GM12878 (cell line): ENCODE measurements around the gene RXFP1.

ENCODE experiments used
- BHLHE40 ChIP-seq, 2 experiments: fragments of 450-650 bp in 1 of 2; IDR thresholded peaks; 2 replicates each; pipeline ENCODE4 v1.6.1; 2011 to 2017; ENCODE audit warnings: low read depth in 2 of 2, borderline replicate concordance in 1 of 2, improper control_type of control experiment in 1 of 2, low read length in 1 of 2, mild to moderate bottlenecking in 1 of 2
- PKNOX1 ChIP-seq: fragments of 450-650 bp; IDR thresholded peaks from 2 replicates; pipeline ENCODE4 v1.6.1; 2016; ENCODE audit warnings: mild to moderate bottlenecking
- POLR2A ChIP-seq: IDR thresholded peaks from 2 replicates; pipeline ENCODE4 v1.6.1; 2011; ENCODE audit warnings: low read depth, mild to moderate bottlenecking, low read length
- TAF1 ChIP-seq: IDR thresholded peaks from 2 replicates; pipeline ENCODE4 v1.6.1; 2011; ENCODE audit warnings: mild to moderate bottlenecking, low read depth, low read length, borderline replicate concordance
- USF2 ChIP-seq: IDR thresholded peaks from 2 replicates; pipeline ENCODE4 v1.6.1; 2011; ENCODE audit warnings: low read depth, low read length, improper control_type of control experiment, borderline replicate concordance

GRCh38 chr4:158540125-158540907 lies 18.6 kb downstream of the RXFP1 start:
- TF ChIP-seq POLR2A (no peak), PKNOX1 (no peak), TAF1 (no peak), BHLHE40 (IDR thresholded peaks at IDR 0.05; ENCODE audit: borderline replicate concordance in 1 of 2, low read depth in 2 of 2, low read length in 1 of 2) (no peak), USF2 (no peak)
